ENCODE data around the gene PEPD. TPM values are rescaled to one million over a fixed set of nuclear protein-coding genes. Genes with fewer than 3 reads are reported as not detected.

PEPD gene
- total RNA-seq, 1 experiment from 2014 or later, result 116 TPM

DNA sequence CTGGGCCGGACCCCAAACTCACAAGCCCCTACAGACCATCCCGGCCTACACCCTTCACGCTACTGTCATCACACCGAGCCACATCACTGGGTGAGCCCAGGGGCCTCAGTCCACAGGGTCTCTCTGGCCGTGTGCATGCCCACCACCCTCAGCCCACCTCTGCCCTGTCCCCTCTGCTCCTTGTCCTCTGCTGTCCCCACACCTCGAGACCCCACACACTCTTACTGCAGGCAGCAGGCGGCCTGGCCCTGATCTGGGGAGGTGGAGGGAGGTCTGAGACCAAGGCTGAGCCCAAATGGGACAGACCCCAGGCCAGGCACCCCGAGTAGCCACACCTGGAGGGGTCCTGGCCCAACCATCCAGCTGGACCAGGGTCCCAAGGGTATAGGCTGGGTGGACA, 35.2 kb downstream of the PEPD start:
- peaks cover 22% of the 10 kb centered on the region for H3K36me3 Mint-ChIP-seq (ENCODE audit: insufficient read depth, unreplicated experiment)
- peak overlapping the region; percentile 53 for H3K27ac Mint-ChIP-seq (ENCODE audit: unreplicated experiment)
- peaks cover 7% of the 10 kb centered on the region for H3K9me3 Mint-ChIP-seq (ENCODE audit: unreplicated experiment)
- DNase-seq, result peak in 1 of 2 experiments; percentile 17
- H3K27me3 Mint-ChIP-seq (ENCODE audit: insufficient read depth, unreplicated experiment), result no peaks in the 10 kb centered on the region
- peaks cover 2% of the 10 kb centered on the region for H3K36me3 ChIP-seq (ENCODE audit: control insufficient read depth, insufficient read depth, low read length)
- no peaks in the 10 kb centered on the region for H3K27me3 ChIP-seq (replicated peaks; ENCODE audit: control insufficient read depth, insufficient read depth, low read length)
- intact Hi-C loops (cut with micrococcal nuclease; ENCODE audit: unreplicated experiment), result no loop called here
- H3K9me3 ChIP-seq, result no peaks in the 10 kb centered on the region
- POLR2A ChIA-PET, result no interaction called here
- CTCF ChIA-PET, result no interaction called here
- TF ChIP-seq, protein P1, sequence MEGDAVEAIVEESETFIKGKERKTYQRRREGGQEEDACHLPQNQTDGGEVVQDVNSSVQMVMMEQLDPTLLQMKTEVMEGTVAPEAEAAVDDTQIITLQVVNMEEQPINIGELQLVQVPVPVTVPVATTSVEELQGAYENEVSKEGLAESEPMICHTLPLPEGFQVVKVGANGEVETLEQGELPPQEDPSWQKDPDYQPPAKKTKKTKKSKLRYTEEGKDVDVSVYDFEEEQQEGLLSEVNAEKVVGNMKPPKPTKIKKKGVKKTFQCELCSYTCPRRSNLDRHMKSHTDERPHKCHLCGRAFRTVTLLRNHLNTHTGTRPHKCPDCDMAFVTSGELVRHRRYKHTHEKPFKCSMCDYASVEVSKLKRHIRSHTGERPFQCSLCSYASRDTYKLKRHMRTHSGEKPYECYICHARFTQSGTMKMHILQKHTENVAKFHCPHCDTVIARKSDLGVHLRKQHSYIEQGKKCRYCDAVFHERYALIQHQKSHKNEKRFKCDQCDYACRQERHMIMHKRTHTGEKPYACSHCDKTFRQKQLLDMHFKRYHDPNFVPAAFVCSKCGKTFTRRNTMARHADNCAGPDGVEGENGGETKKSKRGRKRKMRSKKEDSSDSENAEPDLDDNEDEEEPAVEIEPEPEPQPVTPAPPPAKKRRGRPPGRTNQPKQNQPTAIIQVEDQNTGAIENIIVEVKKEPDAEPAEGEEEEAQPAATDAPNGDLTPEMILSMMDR (IDR thresholded peaks at IDR 0.05; ENCODE audit: insufficient read depth in 1 of 2, low read depth in 1 of 2, low read length in 1 of 2, severe bottlenecking in 1 of 2, unreplicated experiment in 1 of 2), result no peak
- no TSS peak for BruUV-seq (replicated peaks)
- no peaks in the 10 kb centered on the region for H3K4me1 ChIP-seq
- no peaks in the 10 kb centered on the region for H3K4me1 Mint-ChIP-seq (ENCODE audit: low read depth, unreplicated experiment)
- H3K4me3 Mint-ChIP-seq (ENCODE audit: unreplicated experiment), result no peak overlapping the region
- H3K4me3 ChIP-seq (ENCODE audit: low read depth, low read length), result no peak overlapping the region

DNA sequence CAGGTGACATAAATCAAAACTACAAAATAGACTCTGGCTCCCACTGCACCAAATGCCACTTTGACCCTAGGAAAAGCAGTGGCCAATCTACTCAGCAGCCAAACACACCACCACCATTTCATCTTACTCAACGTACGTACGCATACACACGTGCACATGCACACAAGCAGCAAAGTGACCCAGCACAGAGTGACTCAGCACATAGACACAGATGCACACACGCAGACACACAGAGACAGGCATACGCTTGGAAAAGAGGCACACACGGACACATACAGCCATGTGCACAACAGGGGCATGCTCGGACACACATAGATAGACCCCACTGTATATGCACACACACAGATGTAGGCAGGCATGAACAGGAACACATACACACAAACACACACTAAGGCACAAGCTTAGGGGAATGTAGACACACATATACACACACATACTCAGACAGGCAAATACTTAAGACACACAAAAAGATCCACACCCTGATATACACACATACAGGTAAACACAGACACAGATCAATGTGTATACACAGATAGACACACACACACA, 37.3 kb downstream of the PEPD start:
- no peaks in the 10 kb centered on the region for H3K27me3 ChIP-seq (replicated peaks; ENCODE audit: control insufficient read depth, insufficient read depth, low read length)
- no peak overlapping the region for H3K4me3 ChIP-seq (ENCODE audit: low read depth, low read length)
- H3K9me3 ChIP-seq, result no peaks in the 10 kb centered on the region
- POLR2A ChIA-PET, result no interaction called here
- H3K36me3 ChIP-seq (ENCODE audit: control insufficient read depth, insufficient read depth, low read length), result peaks cover 2% of the 10 kb centered on the region
- H3K4me1 Mint-ChIP-seq (ENCODE audit: low read depth, unreplicated experiment), result no peaks in the 10 kb centered on the region
- H3K4me1 ChIP-seq, result no peaks in the 10 kb centered on the region
- BruUV-seq (replicated peaks), result no TSS peak
- H3K27me3 Mint-ChIP-seq (ENCODE audit: insufficient read depth, unreplicated experiment), result no peaks in the 10 kb centered on the region
- CTCF ChIA-PET, result no interaction called here
- intact Hi-C loops (cut with micrococcal nuclease; ENCODE audit: unreplicated experiment), result no loop called here
- peaks cover 27% of the 10 kb centered on the region for H3K36me3 Mint-ChIP-seq (ENCODE audit: insufficient read depth, unreplicated experiment)
- peak in 1 of 2 experiments; percentile 17 for DNase-seq
- TF ChIP-seq, protein P1 (IDR thresholded peaks at IDR 0.05; ENCODE audit: insufficient read depth in 1 of 2, low read depth in 1 of 2, low read length in 1 of 2, severe bottlenecking in 1 of 2, unreplicated experiment in 1 of 2), result no peak
- H3K9me3 Mint-ChIP-seq (ENCODE audit: unreplicated experiment), result peaks cover 21% of the 10 kb centered on the region
- no peak overlapping the region for H3K4me3 Mint-ChIP-seq (ENCODE audit: unreplicated experiment)
- no peak overlapping the region for H3K27ac Mint-ChIP-seq (ENCODE audit: unreplicated experiment)

DNA sequence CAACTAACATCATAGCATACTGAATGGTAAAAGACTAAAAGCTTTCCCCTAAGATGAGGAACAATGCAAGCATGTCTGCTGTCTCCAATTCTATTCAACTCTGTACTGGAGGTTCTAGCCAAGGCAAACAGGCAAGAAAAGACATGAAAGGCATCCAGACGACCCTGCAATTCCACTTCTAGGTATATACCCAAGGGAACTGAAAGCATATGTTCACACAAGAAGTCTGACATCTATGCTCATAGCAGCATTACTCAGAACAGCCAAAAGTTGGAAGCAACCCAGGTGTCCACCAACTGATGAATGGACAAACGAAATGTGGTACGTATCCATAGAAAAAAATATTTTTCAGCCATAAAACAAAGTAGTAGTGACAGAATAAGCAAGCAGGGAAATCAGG, 39.1 kb downstream of the PEPD start:
- H3K27me3 ChIP-seq (replicated peaks; ENCODE audit: control insufficient read depth, insufficient read depth, low read length), result no peaks in the 10 kb centered on the region
- DNase-seq, result peak in 1 of 2 experiments; percentile 9
- H3K4me1 ChIP-seq, result no peaks in the 10 kb centered on the region
- Mint-ChIP-seq H3K27ac (ENCODE audit: unreplicated experiment) (no peak overlapping the region), H3K36me3 (ENCODE audit: insufficient read depth, unreplicated experiment) (peaks cover 44% of the 10 kb centered on the region), H3K4me1 (ENCODE audit: low read depth, unreplicated experiment) (no peaks in the 10 kb centered on the region), H3K4me3 (ENCODE audit: unreplicated experiment) (no peak overlapping the region), H3K9me3 (ENCODE audit: unreplicated experiment) (peaks cover 30% of the 10 kb centered on the region), H3K27me3 (ENCODE audit: insufficient read depth, unreplicated experiment) (no peaks in the 10 kb centered on the region)
- no peaks in the 10 kb centered on the region; the same call in 1 of the 2 replicates for H3K36me3 ChIP-seq (ENCODE audit: control insufficient read depth, insufficient read depth, low read length)
- no peak overlapping the region for H3K4me3 ChIP-seq (ENCODE audit: low read depth, low read length)
- no TSS peak for BruUV-seq (replicated peaks)
- intact Hi-C loops (cut with micrococcal nuclease; ENCODE audit: unreplicated experiment), result no loop called here
- ChIA-PET CTCF (no interaction called here), POLR2A (no interaction called here)
- TF ChIP-seq, protein P1 (IDR thresholded peaks at IDR 0.05; ENCODE audit: insufficient read depth in 1 of 2, low read depth in 1 of 2, low read length in 1 of 2, severe bottlenecking in 1 of 2, unreplicated experiment in 1 of 2), result no peak
- no peaks in the 10 kb centered on the region for H3K9me3 ChIP-seq
